NCI-H226 (cell line): ENCODE data around the gene TMEM92.
"Not testable (repeated sequence)": the region's sequence is repeated elsewhere in the genome, so short reads cannot be mapped to it uniquely, and the experiment has no call there.

Experiments
- DNase-seq: peaks from one replicate; pipeline ENCODE4 v3.0.0-alpha.2; 2015

Gene TMEM92

DNA sequence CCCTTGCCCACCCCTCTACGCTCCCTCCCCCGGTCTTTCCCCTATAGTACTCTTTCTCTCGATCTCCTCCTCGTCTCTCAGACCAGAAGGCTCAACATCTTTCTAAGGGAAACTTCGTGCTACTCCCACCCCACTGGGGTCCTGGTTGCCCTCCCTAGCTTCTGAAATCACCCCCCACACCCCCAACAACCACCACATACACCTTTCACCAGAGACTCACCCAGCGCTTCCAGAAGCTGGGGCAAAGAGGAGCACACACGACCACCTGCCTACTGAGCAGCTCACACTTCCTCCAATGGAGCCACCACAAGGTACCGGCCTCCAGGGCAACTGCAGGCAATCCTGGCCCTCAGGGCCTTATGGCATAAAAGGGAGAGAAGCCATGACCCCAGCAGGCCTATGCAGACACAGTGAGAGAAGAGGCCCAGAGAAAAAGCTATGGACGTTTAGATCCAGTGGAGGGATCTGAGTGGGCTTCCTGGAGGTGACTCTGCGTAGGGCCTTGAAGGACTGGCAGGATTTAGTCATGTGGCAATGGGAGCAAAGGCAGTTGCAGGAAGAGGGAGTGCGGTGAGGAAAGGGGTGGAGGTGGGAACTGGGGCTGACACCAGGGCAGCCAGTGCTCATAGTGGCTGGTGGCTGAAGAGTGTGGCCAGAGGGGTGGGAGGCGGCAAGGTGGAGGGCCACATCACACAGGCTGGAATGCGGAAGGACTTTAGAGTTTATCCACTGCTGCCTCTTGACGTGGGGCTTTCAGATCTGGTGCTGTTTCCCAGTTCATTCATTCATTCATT is 12.1 kb upstream of the TMEM92 start:
- no peak for DNase-seq

DNA sequence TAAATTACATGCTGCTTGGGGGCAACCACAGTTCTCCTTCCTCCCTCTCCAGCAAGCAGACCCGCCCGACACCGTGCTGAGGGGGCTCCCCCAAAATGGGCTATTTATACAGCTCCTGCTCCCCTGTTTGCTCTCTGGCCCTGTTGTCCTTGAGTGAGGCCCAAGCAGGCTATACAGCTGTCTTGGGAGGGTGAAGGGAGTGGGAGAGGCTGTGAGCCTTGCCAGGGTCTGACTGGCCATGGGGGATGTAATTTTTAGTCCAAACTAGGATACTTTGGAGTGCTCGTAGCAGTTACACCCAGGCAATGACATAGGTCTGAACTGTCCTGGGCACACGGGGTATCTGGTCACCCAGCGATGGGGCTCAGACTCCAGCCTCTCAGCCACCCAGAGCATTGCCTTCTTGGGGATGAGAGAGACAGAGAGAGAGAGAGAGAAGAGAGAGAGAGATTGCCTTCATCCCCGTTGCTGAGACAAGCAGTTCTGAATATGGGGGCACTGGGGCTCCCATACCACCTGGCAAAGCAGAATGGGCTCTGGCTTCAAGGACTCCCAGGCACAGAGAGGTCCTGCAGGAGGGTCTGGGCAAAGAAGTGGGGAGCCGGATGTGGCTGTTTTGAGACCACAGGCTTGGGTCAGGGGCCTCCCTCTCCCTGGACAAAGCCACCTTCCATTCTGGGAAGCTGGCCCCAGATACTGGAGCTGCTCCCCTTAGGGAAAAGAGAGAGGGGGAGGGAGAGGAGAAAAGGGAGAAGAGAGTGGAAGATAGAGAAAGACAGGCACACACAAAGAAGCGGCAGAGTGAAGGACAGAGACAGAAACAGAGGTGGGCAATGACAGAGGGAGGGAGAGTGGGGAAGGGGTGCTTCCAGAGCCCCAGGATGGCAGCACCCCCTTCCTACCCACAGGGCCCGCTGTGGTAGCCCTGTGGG is 10.7 kb upstream of the TMEM92 start:
- DNase-seq: no peak

DNA sequence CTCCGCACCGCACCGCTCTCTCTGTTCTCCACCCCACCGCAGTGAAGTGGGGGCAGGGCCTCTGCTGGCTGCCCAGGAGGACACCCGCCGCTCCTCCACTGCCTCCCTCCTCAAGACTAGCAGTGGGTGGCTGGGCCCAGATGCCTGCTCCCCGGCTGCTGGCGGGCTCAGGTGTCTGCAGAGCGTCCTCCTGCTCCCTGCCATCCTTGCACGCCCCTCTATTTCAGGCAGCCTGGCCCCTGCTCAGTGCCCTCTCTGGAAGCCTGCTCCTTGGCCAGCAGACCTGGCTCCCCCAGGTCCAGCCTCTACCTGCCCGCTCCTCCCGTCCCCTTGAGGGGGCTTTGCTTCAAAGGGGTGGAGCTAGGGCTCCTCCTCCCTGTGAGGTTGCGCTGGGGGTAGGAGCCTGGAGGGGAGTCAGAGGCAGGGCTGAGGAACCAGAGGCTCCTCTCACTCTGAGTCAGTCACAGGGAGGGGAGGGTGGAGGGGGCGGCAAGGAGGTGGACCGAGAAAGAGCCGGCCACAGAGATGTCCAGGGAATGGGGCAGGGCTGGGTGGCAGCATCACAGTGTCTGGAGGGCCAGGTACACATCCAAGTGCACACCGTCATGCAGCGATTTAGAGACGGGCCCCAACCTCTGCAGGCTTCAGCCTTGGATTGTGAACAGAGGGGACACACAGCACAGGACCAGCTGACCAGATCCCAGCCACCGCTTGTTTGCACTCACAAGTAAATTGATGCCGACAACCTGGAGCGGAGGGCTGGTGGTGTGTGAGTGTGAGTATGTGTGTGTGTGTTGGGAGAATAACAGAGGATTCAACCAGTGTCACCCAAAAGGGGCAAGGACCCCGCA is 9.8 kb upstream of the TMEM92 start:
- no peak for DNase-seq

DNA sequence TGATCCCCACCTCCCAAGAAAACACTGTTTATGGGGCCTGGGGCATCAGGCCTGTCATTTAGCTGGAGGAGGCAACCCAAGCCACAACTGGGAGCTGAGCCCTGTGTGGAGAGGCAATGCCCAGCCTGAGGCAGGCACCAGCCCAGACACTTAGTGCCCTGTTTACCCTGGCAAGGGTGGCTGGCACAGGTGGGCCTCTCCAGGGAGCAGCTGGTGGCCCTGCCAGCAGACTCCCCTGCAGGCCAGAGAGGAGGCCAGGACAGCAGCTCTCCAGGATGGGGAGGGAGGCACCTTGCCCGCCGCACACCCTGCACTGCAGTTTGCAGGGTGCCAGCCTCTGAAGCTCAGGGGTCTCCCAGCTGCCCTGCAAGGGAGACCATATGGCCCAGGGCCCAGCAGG is 9.1 kb upstream of the TMEM92 start:
- DNase-seq: no peak

DNA sequence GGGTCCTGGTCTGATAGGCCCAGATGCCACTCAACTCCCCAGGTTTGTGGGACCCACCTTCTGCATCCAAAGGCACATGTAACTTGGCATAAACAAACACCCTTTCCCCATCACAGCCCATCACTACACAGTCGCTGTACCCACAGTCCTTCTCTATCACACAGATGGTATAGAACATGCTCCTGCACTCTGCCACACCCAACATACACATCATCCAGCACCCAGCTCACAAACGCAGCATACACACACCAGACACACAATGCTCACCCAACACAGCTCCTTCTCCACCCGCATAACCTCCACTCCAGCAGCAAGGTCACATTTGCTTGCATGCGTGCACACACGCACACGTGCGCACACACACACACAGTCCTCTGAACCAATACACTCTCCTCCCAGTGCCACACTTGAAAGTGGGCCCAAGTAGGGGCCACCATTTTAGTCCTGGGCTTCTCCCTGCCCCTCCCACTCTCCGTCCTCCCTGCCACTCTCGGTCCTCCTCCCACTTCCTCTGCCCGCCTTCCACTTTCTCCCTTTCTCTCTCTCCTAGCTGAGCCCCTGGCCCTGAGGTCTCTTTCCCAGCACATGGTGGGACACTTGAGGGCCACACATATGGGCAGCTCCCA is 8.5 kb upstream of the TMEM92 start:
- no peak for DNase-seq

DNA sequence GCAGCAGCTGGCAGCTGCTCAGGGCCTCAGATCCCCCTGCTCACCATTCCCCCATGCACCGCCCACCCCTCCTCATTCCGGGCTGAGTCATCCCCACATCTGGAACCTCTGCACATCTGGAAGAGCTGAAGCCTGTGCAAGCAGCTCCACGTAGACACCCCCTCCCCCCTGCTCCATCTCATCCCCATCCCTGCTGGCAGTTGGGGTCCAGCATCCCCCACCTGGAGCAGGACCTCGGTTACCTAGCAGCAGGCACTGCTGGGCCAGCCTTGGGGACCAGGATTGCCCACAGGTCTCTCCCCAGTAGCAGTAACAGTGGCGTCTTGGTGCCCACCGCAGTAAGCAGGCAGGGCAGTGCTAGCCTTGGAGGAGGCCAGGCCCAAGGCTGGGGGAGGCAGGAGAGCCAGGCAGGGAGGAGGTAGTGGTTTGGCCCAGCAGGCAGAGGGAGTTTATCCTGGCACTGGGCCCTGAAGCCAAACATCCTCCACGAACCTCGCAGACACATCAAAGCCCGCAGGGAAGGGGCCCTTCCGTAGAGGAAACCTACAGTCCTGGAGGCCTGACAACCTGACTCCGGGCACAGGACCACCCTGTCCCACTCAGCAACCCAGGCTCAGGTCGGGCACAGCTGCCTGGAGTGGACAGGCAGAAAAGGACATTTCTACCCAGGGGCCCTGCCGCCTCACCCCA is 7.7 kb upstream of the TMEM92 start:
- peak; percentile 90 for DNase-seq

DNA sequence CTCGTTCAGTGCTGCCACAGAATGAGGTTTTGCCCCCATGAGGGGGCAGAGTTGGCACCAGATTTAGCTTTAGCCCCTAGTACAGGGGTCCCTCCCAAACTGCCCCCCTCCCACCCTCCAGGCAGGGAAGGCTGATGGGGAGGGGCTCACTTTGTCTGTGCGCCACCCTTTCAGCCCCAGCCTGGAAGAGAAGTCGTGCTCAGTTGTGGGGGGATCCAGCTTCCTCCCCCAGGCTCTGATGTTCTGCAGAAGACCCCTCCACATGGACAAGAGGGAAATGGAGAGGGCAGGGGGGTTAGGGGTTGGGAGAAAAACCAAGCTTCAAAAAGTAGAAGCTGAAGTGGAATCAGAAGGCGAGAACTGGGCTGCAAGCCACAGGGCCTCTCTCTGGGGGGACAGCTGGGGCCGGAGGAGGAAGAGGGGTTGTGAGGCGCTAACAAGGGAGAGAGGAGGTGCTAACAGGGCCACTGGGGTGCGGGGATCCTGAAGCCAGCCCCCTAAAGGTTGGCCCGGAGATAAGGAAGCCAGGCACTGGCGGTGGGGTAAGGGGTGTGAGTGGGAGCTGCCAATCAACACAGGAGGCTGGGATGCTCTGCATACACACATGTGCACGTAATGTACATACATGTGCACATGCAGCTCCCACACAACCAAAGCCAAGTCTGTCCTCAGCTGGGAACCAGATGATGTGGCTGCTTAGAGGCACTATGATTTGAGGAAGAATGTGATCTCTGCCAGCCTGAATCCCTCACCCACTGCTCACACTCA is 7.0 kb upstream of the TMEM92 start:
- DNase-seq: no peak

DNA sequence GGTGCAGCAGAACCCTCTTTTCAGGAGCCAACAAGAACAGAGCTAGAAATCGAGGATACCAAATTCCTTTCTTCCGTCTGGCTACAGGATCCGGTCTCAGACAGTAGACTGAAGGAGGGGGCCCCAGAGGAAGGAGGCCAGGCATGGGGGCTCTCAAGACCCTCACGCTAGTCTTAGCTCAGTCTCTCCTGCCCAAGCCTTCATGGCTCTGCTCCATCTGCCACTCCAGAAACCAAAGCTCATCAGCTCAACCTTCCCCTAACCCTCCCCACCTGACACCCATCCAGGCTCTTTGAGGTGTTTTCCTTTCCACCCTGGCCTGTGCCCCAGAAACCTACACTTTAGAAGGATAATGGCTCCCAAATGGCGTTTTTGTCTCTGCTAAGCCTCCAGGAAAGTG is 6.2 kb upstream of the TMEM92 start:
- no peak for DNase-seq

DNA sequence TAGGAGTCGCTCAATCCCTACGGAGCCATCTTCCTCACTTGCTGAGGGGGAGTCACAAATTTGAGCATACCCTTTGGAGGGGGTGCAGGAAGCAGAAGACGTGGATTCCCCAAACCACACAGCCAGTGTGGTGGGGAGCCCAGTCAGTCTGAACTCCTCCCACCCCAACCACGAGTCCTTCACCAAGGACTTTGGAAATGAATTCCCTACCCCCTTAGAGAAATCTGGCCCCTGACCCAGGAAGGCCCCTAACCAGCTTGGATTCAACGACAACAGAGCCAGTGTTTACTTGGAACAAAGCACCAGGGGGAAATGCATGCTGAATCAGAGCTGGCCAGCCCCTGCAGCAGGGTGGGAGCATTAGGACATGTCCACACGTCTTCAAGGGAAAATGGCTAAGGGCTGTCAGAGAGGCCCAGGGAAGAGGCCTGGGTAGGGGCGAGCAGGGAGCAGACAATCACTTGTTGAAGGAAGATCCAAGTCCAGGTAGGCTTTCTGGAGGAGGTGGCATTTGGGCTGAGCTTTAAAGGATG is 5.5 kb upstream of the TMEM92 start:
- no peak for DNase-seq

DNA sequence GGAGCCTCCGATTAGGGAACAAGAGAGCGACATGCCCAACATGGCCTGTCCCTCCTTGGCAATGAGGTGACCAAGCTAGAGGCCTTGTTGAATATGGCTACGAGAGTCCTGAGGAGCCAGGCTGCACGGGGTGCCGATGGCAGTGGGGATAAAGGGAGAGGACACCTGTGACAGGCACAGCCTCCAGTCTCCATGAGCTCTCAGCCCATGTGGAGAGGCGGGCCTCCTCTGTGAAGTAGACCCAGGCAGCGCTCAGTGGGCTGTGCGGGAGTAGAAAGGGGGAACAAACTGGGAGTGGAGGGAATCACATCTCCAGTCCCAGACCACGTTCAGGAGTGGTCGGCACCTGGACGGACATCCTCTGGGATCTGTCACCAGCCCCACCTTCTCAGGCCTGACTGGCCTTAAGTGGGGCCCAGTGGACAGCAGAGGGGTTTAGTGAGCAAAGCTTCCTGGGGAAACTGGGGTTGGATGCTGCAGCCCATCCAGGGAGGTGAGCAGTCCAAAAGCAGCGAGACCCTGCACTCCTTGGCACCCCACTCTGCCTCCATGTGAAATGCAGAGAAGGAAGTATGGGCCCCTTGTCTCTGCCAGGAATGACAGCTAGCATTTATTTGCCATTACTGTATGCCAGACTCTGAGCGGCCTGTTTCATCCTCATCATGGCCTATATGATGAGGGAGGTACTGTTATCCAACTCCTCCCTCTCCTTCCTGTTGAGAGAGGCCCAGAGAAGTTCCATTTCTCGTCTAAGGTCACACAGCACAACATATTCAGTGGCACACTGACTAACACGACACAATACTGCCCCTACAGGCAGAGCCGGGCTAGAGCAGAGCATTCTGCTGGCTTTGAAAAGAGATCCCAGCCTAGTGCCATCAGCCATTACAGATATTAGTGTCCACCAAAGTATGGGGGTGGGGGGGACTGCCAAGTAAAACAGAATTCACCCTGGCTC is 4.5 kb upstream of the TMEM92 start:
- DNase-seq: peak; percentile 52

DNA sequence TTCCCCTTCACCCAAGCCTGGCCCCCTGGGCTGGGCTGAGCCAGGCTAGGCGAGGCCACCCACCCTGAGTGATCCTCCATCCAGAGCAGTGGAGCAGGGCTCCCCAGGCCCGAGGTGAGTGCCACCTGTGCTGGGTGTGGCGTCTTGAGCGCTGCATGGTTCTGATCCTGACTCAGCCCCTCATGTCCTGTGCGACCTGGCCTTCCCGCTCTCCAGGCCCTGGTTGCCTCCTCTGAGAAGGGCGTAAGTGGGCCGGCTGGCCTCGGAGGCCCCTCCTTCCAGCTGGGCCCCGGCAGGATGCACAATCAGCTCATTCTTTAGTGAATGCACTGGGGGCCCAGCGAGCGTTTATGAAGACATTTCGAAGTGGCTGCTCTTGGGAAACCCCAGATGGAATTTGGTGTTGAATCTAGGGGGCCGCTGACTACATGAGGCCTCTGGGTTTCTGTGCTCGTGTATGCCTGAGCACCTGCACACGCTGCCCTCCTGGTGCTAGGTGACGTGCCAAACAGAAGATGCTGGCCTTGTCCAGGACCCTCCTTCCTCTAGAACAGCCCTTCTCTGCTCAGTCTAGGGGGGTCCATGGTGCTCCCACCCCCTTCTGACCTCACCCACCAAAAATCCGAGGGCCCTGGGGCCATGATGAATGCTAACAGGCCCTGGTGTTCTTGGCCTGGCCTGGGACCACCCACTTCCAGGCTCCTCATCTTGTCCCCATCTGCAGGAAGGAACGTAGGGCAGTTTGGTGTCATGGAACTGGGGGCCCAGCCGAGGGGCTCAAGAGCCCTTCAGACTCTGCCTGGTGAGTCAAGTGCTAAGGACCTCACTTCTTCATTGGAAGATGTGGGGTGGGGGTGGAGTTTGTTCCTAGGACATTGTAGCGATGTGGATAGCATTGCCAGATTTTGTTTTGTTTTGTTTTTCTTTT is 3.6 kb upstream of the TMEM92 start:
- no peak for DNase-seq

DNA sequence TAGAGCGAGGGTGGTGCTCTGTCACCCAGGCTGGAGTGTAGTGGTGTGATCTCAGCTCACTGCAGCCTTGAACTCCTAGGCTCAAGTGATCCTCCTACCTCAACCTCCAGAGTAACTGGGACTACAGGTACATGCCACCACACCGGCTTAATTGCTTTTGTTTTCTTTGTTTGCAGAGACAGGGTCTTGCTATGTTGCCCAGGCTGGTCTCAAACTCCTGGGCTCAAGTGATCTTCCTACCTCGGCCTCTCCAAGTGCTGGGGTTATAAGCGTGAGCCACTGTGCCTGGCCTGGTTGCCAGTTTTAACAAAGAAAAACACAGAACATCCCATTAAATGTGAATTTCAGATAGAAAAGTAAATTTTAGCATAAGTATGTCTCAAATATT is 2.9 kb upstream of the TMEM92 start:
- not testable (repeated sequence) for DNase-seq

DNA sequence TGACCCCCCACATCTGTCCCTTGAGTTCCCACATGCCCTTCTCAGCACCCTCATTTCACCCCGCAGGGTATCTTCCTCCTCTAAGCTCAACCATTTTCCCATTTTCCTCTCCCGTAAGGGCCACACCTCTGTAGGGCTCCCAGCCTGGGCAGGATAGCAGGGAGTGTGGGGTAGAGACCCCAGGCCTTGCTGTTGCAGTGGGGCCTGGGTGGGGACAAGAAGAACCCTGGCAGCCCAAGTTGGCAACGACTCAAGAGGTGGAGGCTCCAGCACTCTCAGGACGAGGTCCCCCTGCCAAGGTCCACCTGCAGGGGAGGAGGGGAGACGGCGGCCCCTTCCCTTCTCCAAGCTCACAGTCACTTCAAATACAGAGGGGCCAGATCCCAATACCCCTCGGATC is 2.0 kb upstream of the TMEM92 start:
- no peak for DNase-seq

DNA sequence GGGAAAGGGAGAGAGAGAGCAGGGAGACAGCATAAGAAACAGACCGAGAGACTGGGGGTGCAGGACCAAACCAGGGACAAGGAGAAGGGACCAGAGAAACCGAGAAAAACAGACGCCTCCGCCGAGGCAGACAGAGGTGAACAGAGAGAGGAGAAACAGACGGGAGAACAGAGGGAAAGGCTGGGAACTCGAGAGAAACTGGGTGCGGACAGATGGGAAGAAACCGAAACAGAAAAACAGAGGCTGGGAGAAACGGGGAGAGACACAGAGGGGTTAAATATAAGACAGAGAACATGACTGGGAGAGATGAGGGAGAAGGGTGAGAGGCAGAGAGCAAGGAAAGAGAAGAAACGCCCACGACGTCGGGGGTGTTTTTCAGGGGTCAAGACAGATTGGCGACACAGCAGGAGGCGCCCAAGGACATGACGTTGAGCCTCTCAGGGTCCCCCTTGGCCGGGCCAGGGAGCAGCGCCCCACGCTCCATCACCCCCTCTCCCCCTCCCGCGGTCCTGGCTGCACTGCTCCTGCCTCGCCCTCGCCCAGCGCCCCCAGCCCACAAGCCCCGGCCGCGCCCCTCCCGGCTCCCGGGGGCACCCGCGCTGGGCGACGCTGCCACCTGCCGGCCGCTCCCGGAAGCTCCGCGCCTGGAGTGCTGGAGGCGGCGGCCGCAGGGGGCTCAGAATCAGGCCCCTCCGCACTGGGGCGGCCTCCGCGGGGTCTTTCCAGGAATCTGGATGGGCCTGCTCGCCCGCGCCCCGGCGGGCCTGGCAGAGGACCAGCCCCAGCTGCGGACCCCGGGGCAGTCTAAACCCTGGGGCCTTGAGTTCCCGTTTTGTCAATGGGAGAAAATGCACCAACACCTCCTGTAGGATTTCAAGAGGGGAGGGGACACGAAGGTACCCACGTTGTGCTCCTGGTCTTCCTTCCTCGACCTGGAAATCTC is 1.3 kb upstream of the TMEM92 start:
- DNase-seq: no peak

DNA sequence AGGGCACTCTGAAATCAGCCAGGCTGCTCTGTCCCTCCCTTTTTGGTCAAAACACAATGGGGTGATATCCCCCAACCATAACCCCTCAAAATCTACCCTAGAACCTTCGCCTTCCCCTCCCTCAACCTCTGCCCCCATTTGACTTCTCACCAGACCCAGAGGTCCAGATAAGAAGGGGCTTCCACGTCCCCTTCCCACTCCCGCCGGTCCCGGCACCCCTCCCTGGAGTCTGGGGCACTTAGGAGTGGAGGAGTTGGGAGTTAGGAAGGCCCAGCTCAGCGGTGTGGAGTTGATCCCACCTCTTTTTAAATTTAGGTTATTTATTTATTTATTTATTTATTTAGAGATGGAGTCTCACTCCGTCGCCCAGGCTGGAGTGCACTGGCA is 619 bp upstream of the TMEM92 start:
- DNase-seq: no peak

DNA sequence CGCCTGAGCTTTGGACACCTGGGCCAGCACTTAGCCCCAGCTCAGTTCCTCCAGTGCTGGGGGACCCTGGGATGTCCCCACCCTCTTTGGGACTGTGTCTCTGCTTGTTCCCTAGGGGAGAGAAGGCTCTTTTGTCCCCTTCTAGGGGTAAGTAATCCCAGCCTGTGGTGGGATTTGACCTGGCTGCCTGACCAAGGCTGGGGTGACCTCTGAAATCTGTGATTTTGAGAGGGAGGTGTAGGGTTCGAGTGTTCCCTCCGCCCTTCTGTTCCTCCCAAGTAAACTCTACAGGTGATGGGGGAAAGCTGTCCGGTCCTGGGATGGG is 593 bp downstream of the TMEM92 start:
- DNase-seq: no peak

DNA sequence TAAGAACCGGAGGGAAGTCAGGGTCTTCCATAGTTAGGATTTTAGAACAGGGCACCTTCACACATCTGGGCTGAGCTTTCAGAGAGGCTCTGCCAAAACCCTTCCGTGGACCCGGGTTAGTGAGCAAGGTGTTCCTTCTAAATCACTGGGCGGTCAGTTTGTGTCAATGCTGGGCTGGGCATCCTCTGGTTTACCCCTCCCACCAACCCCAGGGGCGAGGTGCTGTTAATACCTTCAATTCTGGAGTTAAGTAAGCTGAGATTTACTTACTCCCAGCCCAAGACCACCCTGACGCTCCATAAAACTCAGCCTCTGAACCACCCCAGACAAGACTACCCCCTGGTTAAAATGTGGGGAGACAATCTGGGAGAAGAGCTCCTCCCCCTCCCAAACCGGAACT is 1.0 kb downstream of the TMEM92 start:
- DNase-seq: no peak
